T-cell (primary cell): Measurements from ENCODE around the gene BCAM. TPM values are rescaled to one million over a fixed set of nuclear protein-coding genes. Genes with fewer than 3 reads are reported as not detected.
"Not testable (repeated sequence)": the region's sequence is repeated elsewhere in the genome, so short reads cannot be mapped to it uniquely, and the experiment has no call there.

Experiments used
- ATAC-seq, 4 experiments: fragments of 200-7000 bp in 3 of 4; fragments of 150-1000 bp in 1 of 4; cut with Tn5 transposase; replicated peaks in 1 of 4; 1 replicate in 3 of 4; 2 replicates in 1 of 4; pipeline ENCODE4 v1.10.0; 2021; ENCODE audit warnings: moderate library complexity in 3 of 4, mild to moderate bottlenecking in 2 of 4, moderate number of reproducible peaks in 1 of 4
- CTCF ChIA-PET, 2 donors: fragments of 300-600 bp; sonication (Branson Sonifier 250); formaldehyde crosslinking; loops; one replicate each; lab custom pipeline; 2022; ENCODE audit warnings: antibody characterized with exemption in 2 of 2; lab: Charles Lee
- POLR2A ChIA-PET, 2 donors: fragments of 300-600 bp; sonication (Branson Sonifier 250); formaldehyde crosslinking; loops; one replicate each; lab custom pipeline; 2022; ENCODE audit warnings: antibody characterized with exemption in 2 of 2; lab: Charles Lee
- DNase-seq, 35 experiments: peaks; one replicate each; pipeline versions ENCODE4 v3.0.0 to v3.0.0-alpha.2; 2013 to 2023
- H3K27ac ChIP-seq: one replicate; pipeline ENCODE4 v1.5.1; 2013; ENCODE audit warnings: low read length
- H3K27me3 ChIP-seq, 2 experiments: replicated peaks in 1 of 2; 1 replicate in 1 of 2; 2 replicates in 1 of 2; pipeline versions ENCODE4 v1.6.1 to v1.7.0; 2013; ENCODE audit warnings: low read length in 1 of 2, mixed read lengths in 1 of 2; ENCODE audit not compliant: control insufficient read depth in 2 of 2, insufficient read depth in 2 of 2; ENCODE audit errors: extremely low read depth in 1 of 2
- H3K36me3 ChIP-seq, 2 donors: 1 replicate in 1 of 2; 2 replicates in 1 of 2; pipeline versions ENCODE4 v1.6.1 to v1.7.0; 2013; ENCODE audit warnings: low read length in 1 of 2; ENCODE audit not compliant: control insufficient read depth in 2 of 2, insufficient read depth in 1 of 2; ENCODE audit errors: extremely low read depth in 1 of 2
- H3K4me1 ChIP-seq, 2 experiments: 1 replicate in 1 of 2; 2 replicates in 1 of 2; pipeline versions ENCODE4 v1.6.1 to v1.7.0; 2013; ENCODE audit warnings: low read length in 2 of 2, mixed read lengths in 1 of 2; ENCODE audit not compliant: insufficient read depth in 2 of 2, control insufficient read depth in 1 of 2; ENCODE audit errors: extremely low read depth in 1 of 2
- H3K4me3 ChIP-seq, 2 donors: 1 replicate in 1 of 2; 2 replicates in 1 of 2; pipeline versions ENCODE4 v1.5.1 to v1.7.0; 2013; ENCODE audit warnings: mild to moderate bottlenecking in 2 of 2, low read length in 1 of 2, moderate library complexity in 1 of 2; ENCODE audit not compliant: control insufficient read depth in 1 of 2; ENCODE audit errors: extremely low read depth in 1 of 2
- H3K9me3 ChIP-seq: 2 replicates; pipeline ENCODE4 v1.7.0; 2013
- H3K27ac Mint-ChIP-seq, 2 donors: one replicate each; pipeline ENCODE4 v1.8.0; 2020 to 2021; ENCODE audit warnings: mild to moderate bottlenecking in 2 of 2, mixed read lengths in 2 of 2
- H3K27me3 Mint-ChIP-seq, 2 donors: one replicate each; pipeline ENCODE4 v1.8.0; 2021 to 2022; ENCODE audit warnings: mixed read lengths in 2 of 2
- H3K36me3 Mint-ChIP-seq: one replicate; pipeline ENCODE4 v1.8.0; 2021; ENCODE audit warnings: mixed read lengths
- H3K4me1 Mint-ChIP-seq, 3 donors: one replicate each; pipeline ENCODE4 v1.8.0; 2020 to 2022; ENCODE audit warnings: mixed read lengths in 3 of 3, mild to moderate bottlenecking in 1 of 3
- H3K4me3 Mint-ChIP-seq, 3 donors: one replicate each; pipeline ENCODE4 v1.8.0; 2020 to 2022; ENCODE audit warnings: mild to moderate bottlenecking in 3 of 3, mixed read lengths in 3 of 3, moderate library complexity in 3 of 3
- H3K9me3 Mint-ChIP-seq, 3 donors: one replicate each; pipeline ENCODE4 v1.8.0; 2020 to 2022; ENCODE audit warnings: mixed read lengths in 3 of 3
- WGBS: methylation state at CpG from one replicate; pipeline ENCODE4 v1.1.5; 2013; ENCODE audit warnings: missing lambda C conversion rate; ENCODE audit not compliant: insufficient coverage; 5-methylcytosine and 5-hydroxymethylcytosine counted together
- total RNA-seq, 35 experiments: library from RNA in 6 of 35; stranded (reverse) in 6 of 35; fragments of 120-200 nt in 1 of 35; gene quantifications; one replicate each; pipeline versions ENCODE4 v1.2.1 to v1.2.4 and lab custom pipeline; 2013 to 2026

BCAM gene
- total RNA-seq, 5 donors from 2014 or later (not counting 1 experiment from before 2014, with no cell fraction given) = 0.39 to 1.0 (median 0.87) TPM; not detected in 1

DNA sequence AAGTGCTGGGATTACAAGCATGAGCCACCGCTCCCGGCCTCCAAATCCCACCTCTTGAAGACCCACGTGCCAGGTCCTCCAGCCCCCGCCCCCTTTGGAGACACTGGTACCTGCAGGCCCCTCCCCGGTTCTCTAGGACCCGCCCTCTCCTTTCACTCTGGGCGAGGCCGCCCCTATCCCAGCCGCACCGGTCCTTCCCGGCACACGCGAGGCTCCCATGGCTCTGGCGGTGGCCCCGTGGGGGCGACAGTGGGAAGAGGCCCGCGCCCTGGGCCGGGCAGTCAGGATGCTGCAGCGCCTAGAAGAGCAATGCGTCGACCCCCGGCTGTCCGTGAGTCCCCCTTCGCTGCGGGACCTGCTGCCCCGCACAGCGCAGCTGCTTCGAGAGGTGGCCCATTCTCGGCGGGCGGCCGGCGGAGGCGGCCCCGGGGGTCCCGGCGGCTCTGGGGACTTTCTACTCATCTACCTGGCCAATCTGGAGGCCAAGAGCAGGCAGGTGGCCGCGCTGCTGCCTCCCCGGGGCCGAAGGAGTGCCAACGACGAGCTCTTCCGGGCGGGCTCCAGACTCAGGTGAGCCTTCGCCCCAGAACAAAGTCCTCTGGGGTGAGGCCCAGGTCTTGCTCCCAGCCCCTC is 31.1 kb upstream of the BCAM start, which contains the start of gene CBLC:
CBLC (plus strand) TSS at position 176 of the 633 bp plus-strand sequence; CDS start at position 218, 42 bp downstream.
- WGBS = 37% methylated on average over 44 of the region's 47 CpGs
- Histone ChIP-seq H3K36me3 (no peaks in the 10 kb centered on the region), H3K4me1 (peaks cover 0 to 4% of the 10 kb centered on the region in 2 experiments), H3K27ac (no peak within 1 kb of the TSS), H3K4me3 (no peak within 1 kb of the TSS), H3K9me3 (no peaks in the 10 kb centered on the region), H3K27me3 (peaks cover 0 to 36% of the 10 kb centered on the region in 2 experiments)
- no peaks in the 10 kb centered on the region for H3K36me3 Mint-ChIP-seq
- no peaks in the 10 kb centered on the region for H3K4me1 Mint-ChIP-seq
- H3K27me3 Mint-ChIP-seq = peaks cover 0 to 3% of the 10 kb centered on the region in 2 donors
- ATAC-seq (peak in 1 of 4 experiments; percentile 40), DNase-seq (no peak)
- no peak within 1 kb of the TSS for H3K27ac Mint-ChIP-seq
- no peak within 1 kb of the TSS for H3K4me3 Mint-ChIP-seq
- ChIA-PET POLR2A (no interaction called here), CTCF (interaction anchor here in 1 of 2 donors (0.6 kb wide), 1 partner anchor 10 kb away, joined by 3 read pairs; no protein-coding TSS in a partner anchor)
- no peaks in the 10 kb centered on the region for H3K9me3 Mint-ChIP-seq

GRCh38 chr19:44779150-44779549 is 29.8 kb upstream of the BCAM start:
- DNase-seq (no peak), ATAC-seq (no peak)
- Histone ChIP-seq H3K36me3 (no peaks in the 10 kb centered on the region), H3K4me1 (peaks cover 0 to 5% of the 10 kb centered on the region in 2 experiments), H3K27me3 (peaks cover 0 to 40% of the 10 kb centered on the region in 2 experiments), H3K27ac (no peak overlapping the region), H3K9me3 (no peaks in the 10 kb centered on the region), H3K4me3 (no peak overlapping the region)
- CTCF ChIA-PET = interaction anchor here in 1 of 2 donors (0.6 kb wide), 1 partner anchor 13 kb away, joined by 3 read pairs; no protein-coding TSS in a partner anchor
- 100% methylated on average over 2 of the region's 2 CpGs for whole genome bisulfite sequencing
- Mint-ChIP-seq H3K36me3 (no peaks in the 10 kb centered on the region), H3K27ac (no peak overlapping the region), H3K9me3 (no peaks in the 10 kb centered on the region), H3K27me3 (peaks cover under 1 to 4% of the 10 kb centered on the region in 2 donors), H3K4me1 (peaks cover under 1 to 2% (median under 1%) of the 10 kb centered on the region in 3 donors), H3K4me3 (no peak overlapping the region)
- POLR2A ChIA-PET = no interaction called here

GRCh38 chr19:44781694-44782093 is 27.2 kb upstream of the BCAM start:
- H3K4me1 Mint-ChIP-seq, ATAC-seq, H3K4me3 ChIP-seq, H3K9me3 ChIP-seq, H3K36me3 Mint-ChIP-seq, DNase-seq, H3K27ac ChIP-seq, POLR2A ChIA-PET, H3K27me3 Mint-ChIP-seq, H3K27ac Mint-ChIP-seq, H3K4me3 Mint-ChIP-seq, CTCF ChIA-PET, H3K36me3 ChIP-seq, H3K9me3 Mint-ChIP-seq: not testable (repeated sequence)
- 88% methylated on average over 2 of the region's 2 CpGs for WGBS
- Histone ChIP-seq H3K27me3 (peaks cover 0 to 42% of the 10 kb centered on the region in 2 experiments), H3K4me1 (peaks cover 0 to 11% of the 10 kb centered on the region in 2 experiments)

DNA sequence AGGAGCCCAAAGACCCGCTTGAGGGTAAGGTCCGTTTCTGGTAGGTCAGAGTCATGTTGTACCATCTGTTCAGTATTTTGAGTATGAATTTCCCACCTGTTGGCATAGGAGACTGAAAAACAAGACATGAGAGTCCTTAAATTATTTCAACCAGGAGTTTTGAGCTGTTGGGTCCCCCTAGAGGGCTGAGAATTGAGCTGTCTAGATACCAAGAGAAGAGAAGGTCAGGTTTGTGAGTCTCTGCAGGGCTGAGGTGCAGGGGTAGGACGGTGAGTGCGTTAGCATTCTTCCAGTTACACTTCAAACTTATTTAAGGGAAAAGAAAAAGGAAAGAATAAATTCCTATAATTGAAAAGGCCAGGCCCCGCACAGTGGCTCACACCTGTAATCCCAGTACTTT is 26.2 kb upstream of the BCAM start:
- 80% methylated on average over 1 of the region's 5 CpGs for WGBS
- Histone ChIP-seq H3K27ac (no peak overlapping the region), H3K27me3 (peaks cover 0 to 39% of the 10 kb centered on the region in 2 experiments), H3K36me3 (no peaks in the 10 kb centered on the region), H3K9me3 (no peaks in the 10 kb centered on the region), H3K4me3 (no peak overlapping the region), H3K4me1 (peaks cover 0 to 11% of the 10 kb centered on the region in 2 experiments)
- Mint-ChIP-seq H3K27me3 (peaks cover 3 to 6% of the 10 kb centered on the region in 2 donors), H3K9me3 (no peaks in the 10 kb centered on the region), H3K36me3 (no peaks in the 10 kb centered on the region), H3K4me1 (peaks cover 4 to 8% (median 4%) of the 10 kb centered on the region in 3 donors), H3K4me3 (no peak overlapping the region), H3K27ac (no peak overlapping the region)
- CTCF ChIA-PET = no interaction called here
- DNase-seq = no peak
- ATAC-seq = no peak
- POLR2A ChIA-PET = no interaction called here

- DNase-seq (no peak), ATAC-seq (no peak)
- no peak overlapping the region for H3K4me3 ChIP-seq
- 80% methylated on average over 2 of the region's 4 CpGs for WGBS
- no peak overlapping the region for H3K27ac ChIP-seq
- no peaks in the 10 kb centered on the region for H3K36me3 ChIP-seq
- peaks cover 0 to 7% of the 10 kb centered on the region in 2 experiments for H3K4me1 ChIP-seq
- Mint-ChIP-seq H3K4me3 (no peak overlapping the region), H3K36me3 (no peaks in the 10 kb centered on the region), H3K27me3 (peaks cover 3 to 6% of the 10 kb centered on the region in 2 donors), H3K4me1 (peaks cover 4 to 8% (median 4%) of the 10 kb centered on the region in 3 donors), H3K9me3 (no peaks in the 10 kb centered on the region), H3K27ac (no peak overlapping the region)
- POLR2A ChIA-PET = no interaction called here
- CTCF ChIA-PET = interaction anchor here in 1 of 2 donors (1.5 kb wide), 2 partner anchors 9 to 13 kb away, joined by 3 to 10 read pairs; no protein-coding TSS in a partner anchor
- peaks cover 0 to 36% of the 10 kb centered on the region in 2 experiments for H3K27me3 ChIP-seq
- H3K9me3 ChIP-seq = no peaks in the 10 kb centered on the region
These were observed 25.4 kb upstream of the BCAM start for GRCh38 chr19:44783545-44783944.

DNA sequence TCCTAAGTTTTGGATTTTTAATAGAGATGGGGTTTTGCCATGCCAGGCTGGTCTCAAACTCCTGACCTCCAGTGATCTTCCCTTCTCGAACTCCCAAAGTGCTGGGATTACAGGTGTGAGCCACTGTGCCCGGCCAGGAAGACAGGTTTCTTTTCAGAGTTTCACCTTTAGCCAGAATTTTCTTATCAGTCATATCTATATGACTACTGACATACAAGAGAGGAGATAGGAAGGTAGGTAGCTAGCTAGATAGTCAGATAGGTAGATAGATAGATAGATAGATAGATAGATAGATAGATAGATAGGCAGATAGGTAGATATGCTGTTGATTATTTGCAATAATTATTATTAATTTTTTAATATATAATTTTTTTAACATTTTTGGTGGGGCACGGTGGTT is 23.6 kb upstream of the BCAM start:
- Mint-ChIP-seq H3K4me3 (no peak overlapping the region), H3K27ac (no peak overlapping the region), H3K4me1 (peaks cover 4 to 8% (median 4%) of the 10 kb centered on the region in 3 donors), H3K27me3 (peaks cover 2 to 3% of the 10 kb centered on the region in 2 donors), H3K36me3 (no peaks in the 10 kb centered on the region), H3K9me3 (no peaks in the 10 kb centered on the region)
- ChIA-PET POLR2A (no interaction called here), CTCF (interaction anchor here in 1 of 2 donors (1.0 to 1.5 kb wide), 3 partner anchors 11 to 61 kb away, joined by 3 to 10 read pairs (median 4); partner anchors contain the start of gene NECTIN2)
- Histone ChIP-seq H3K36me3 (no peaks in the 10 kb centered on the region), H3K27ac (no peak overlapping the region), H3K27me3 (peaks cover 0 to 27% of the 10 kb centered on the region in 2 experiments), H3K4me1 (peaks cover 0 to 7% of the 10 kb centered on the region in 2 experiments), H3K4me3 (no peak overlapping the region), H3K9me3 (no peaks in the 10 kb centered on the region)
- DNase-seq = no peak
- WGBS = 80% methylated on average over 1 of the region's 3 CpGs
- ATAC-seq = no peak
